GM12875 (cell line): ENCODE data around the gene TDRD10.

Experiments used
- H3K4me3 ChIP-seq: one replicate; pipeline ENCODE4 v1.5.1; 2011; ENCODE audit warnings: low read depth, low read length, control low read depth
- CTCF ChIP-seq: IDR thresholded peaks from 2 replicates; pipeline ENCODE4 v1.5.1; 2011; ENCODE audit warnings: low read depth, mild to moderate bottlenecking, control low read depth, inconsistent platforms, low read length, moderate library complexity, borderline replicate concordance; ENCODE audit not compliant: insufficient read depth

Gene TDRD10

GRCh38 chr1:154514066-154514553 is 12.1 kb downstream of the TDRD10 start:
- no peak overlapping the region for H3K4me3 ChIP-seq
- TF ChIP-seq CTCF = no peak

GRCh38 chr1:154517661-154518060 is 15.6 kb downstream of the TDRD10 start:
- TF ChIP-seq CTCF = no peak
- H3K4me3 ChIP-seq = no peak overlapping the region

- no peak for TF ChIP-seq CTCF
- H3K4me3 ChIP-seq = no peak overlapping the region
These were observed 17.6 kb downstream of the TDRD10 start for GRCh38 chr1:154519591-154519991.

- no peak for TF ChIP-seq CTCF
These were observed 18.3 kb downstream of the TDRD10 start for GRCh38 chr1:154520333-154520732.

GRCh38 chr1:154521695-154522094 is 19.7 kb downstream of the TDRD10 start:
- no peak overlapping the region for H3K4me3 ChIP-seq
- TF ChIP-seq CTCF = no peak

More at GRCh38 chr1:154520333-154520732, 18.3 kb downstream of the TDRD10 start:
- H3K4me3 ChIP-seq = no peak overlapping the region

- no peak overlapping the region for H3K4me3 ChIP-seq
- no peak for TF ChIP-seq CTCF
These were observed 22.9 kb downstream of the TDRD10 start for GRCh38 chr1:154524881-154525280.

- no peak overlapping the region for H3K4me3 ChIP-seq
- no peak for TF ChIP-seq CTCF
These were observed 25.2 kb downstream of the TDRD10 start for GRCh38 chr1:154527192-154527591.
